Effector memory CD4-positive, alpha-beta T cell (primary cell): ENCODE data around the gene ASB5.

Experiments used
- DNase-seq, 3 donors: peaks; one replicate each; pipeline ENCODE4 v3.0.0-alpha.2; 2020
- H3K27ac ChIP-seq: 2 replicates; pipeline ENCODE4 v1.7.0; 2013; ENCODE audit warnings: mild to moderate bottlenecking, low read length, moderate library complexity; ENCODE audit not compliant: insufficient read depth, poor library complexity, severe bottlenecking
- H3K27me3 ChIP-seq: replicated peaks from 2 replicates; pipeline ENCODE4 v1.7.0; 2013; ENCODE audit warnings: mild to moderate bottlenecking, low read length; ENCODE audit not compliant: insufficient read depth, control insufficient read depth, poor library complexity, severe bottlenecking
- H3K36me3 ChIP-seq: 2 replicates; pipeline ENCODE4 v1.7.0; 2013; ENCODE audit warnings: mild to moderate bottlenecking, low read length, moderate library complexity; ENCODE audit not compliant: control insufficient read depth, insufficient read depth
- H3K4me1 ChIP-seq: 2 replicates; pipeline ENCODE4 v1.7.0; 2013; ENCODE audit warnings: low read length, mild to moderate bottlenecking; ENCODE audit not compliant: control insufficient read depth, insufficient read depth, poor library complexity, severe bottlenecking
- H3K4me3 ChIP-seq: 2 replicates; pipeline ENCODE4 v1.7.0; 2013; ENCODE audit warnings: low read length, low read depth, mild to moderate bottlenecking; ENCODE audit not compliant: insufficient read depth, poor library complexity, severe bottlenecking
- H3K9me3 ChIP-seq: 2 replicates; pipeline ENCODE4 v1.7.0; 2013; ENCODE audit warnings: mild to moderate bottlenecking, low read length, moderate library complexity; ENCODE audit not compliant: control insufficient read depth
- total RNA-seq, 3 donors: gene quantifications; one replicate each; lab custom pipeline; 2026; lab: John Stamatoyannopoulos, UW

The ASB5 gene
- total RNA-seq = 0 reads per million in 3 donors

- H3K27ac ChIP-seq = no peak within 1 kb of the TSS
- no peak within 1 kb of the TSS for H3K4me3 ChIP-seq
- no peaks in the 10 kb centered on the region for H3K4me1 ChIP-seq
- H3K36me3 ChIP-seq = no peaks in the 10 kb centered on the region
- no peaks in the 10 kb centered on the region for H3K27me3 ChIP-seq
- no peaks in the 10 kb centered on the region for H3K9me3 ChIP-seq
- no peak for DNase-seq
Measured at GRCh38 chr4:176268963-176269362, at the start of gene ASB5. ASB5 (minus strand) TSS chr4:176269222; CDS start chr4:176269108, 114 bp downstream.

- no peak for DNase-seq
- no peaks in the 10 kb centered on the region for H3K9me3 ChIP-seq
- no peaks in the 10 kb centered on the region for H3K36me3 ChIP-seq
- H3K4me1 ChIP-seq = no peaks in the 10 kb centered on the region
- no peaks in the 10 kb centered on the region for H3K27me3 ChIP-seq
- H3K27ac ChIP-seq = no peak overlapping the region
- H3K4me3 ChIP-seq = no peak overlapping the region
Measured at GRCh38 chr4:176313596-176314336, 44.7 kb upstream of the ASB5 start.

- Histone ChIP-seq H3K36me3 (no peaks in the 10 kb centered on the region), H3K9me3 (no peaks in the 10 kb centered on the region), H3K4me1 (no peaks in the 10 kb centered on the region), H3K27ac (no peak overlapping the region), H3K27me3 (no peaks in the 10 kb centered on the region), H3K4me3 (no peak overlapping the region)
- DNase-seq = no peak
Measured at GRCh38 chr4:176309772-176310171, 40.8 kb upstream of the ASB5 start.

- no peak for DNase-seq
- Histone ChIP-seq H3K36me3 (no peaks in the 10 kb centered on the region), H3K4me3 (no peak overlapping the region), H3K27me3 (no peaks in the 10 kb centered on the region), H3K9me3 (no peaks in the 10 kb centered on the region), H3K4me1 (no peaks in the 10 kb centered on the region), H3K27ac (no peak overlapping the region)
Measured at GRCh38 chr4:176309046-176309445, 40.0 kb upstream of the ASB5 start.

GRCh38 chr4:176308441-176308840 lies 39.4 kb upstream of the ASB5 start:
- no peak for DNase-seq
- H3K36me3 ChIP-seq = no peaks in the 10 kb centered on the region
- H3K4me3 ChIP-seq = no peak overlapping the region
- H3K27ac ChIP-seq = no peak overlapping the region
- no peaks in the 10 kb centered on the region for H3K27me3 ChIP-seq
- H3K9me3 ChIP-seq = no peaks in the 10 kb centered on the region
- no peaks in the 10 kb centered on the region for H3K4me1 ChIP-seq

- Histone ChIP-seq H3K27ac (no peak overlapping the region), H3K36me3 (no peaks in the 10 kb centered on the region), H3K4me1 (no peaks in the 10 kb centered on the region), H3K4me3 (no peak overlapping the region), H3K9me3 (no peaks in the 10 kb centered on the region), H3K27me3 (no peaks in the 10 kb centered on the region)
- no peak for DNase-seq
Measured at GRCh38 chr4:176307666-176307930, 38.6 kb upstream of the ASB5 start.

GRCh38 chr4:176306837-176307665 lies 38.0 kb upstream of the ASB5 start:
- Histone ChIP-seq H3K27me3 (no peaks in the 10 kb centered on the region), H3K9me3 (no peaks in the 10 kb centered on the region)

GRCh38 chr4:176303938-176304337 lies 34.9 kb upstream of the ASB5 start:
- no peak for DNase-seq

More at GRCh38 chr4:176306837-176307665, 38.0 kb upstream of the ASB5 start:
- Histone ChIP-seq H3K27ac (no peak overlapping the region), H3K4me3 (no peak overlapping the region), H3K4me1 (no peaks in the 10 kb centered on the region), H3K36me3 (no peaks in the 10 kb centered on the region)
- DNase-seq = no peak

GRCh38 chr4:176302283-176303275 lies 33.6 kb upstream of the ASB5 start:
- H3K9me3 ChIP-seq = no peaks in the 10 kb centered on the region
- H3K4me3 ChIP-seq = no peak overlapping the region
- H3K27ac ChIP-seq = no peak overlapping the region
- DNase-seq = no peak
- H3K36me3 ChIP-seq = no peaks in the 10 kb centered on the region
- H3K27me3 ChIP-seq = peaks cover 4% of the 10 kb centered on the region
- H3K4me1 ChIP-seq = no peaks in the 10 kb centered on the region

More at GRCh38 chr4:176303938-176304337, 34.9 kb upstream of the ASB5 start:
- Histone ChIP-seq H3K4me3 (no peak overlapping the region), H3K4me1 (no peaks in the 10 kb centered on the region), H3K27me3 (peaks cover 4% of the 10 kb centered on the region), H3K36me3 (no peaks in the 10 kb centered on the region), H3K9me3 (no peaks in the 10 kb centered on the region), H3K27ac (no peak overlapping the region)
